Measurements from ENCODE around the gene KLHL15.

Gene KLHL15

DNA sequence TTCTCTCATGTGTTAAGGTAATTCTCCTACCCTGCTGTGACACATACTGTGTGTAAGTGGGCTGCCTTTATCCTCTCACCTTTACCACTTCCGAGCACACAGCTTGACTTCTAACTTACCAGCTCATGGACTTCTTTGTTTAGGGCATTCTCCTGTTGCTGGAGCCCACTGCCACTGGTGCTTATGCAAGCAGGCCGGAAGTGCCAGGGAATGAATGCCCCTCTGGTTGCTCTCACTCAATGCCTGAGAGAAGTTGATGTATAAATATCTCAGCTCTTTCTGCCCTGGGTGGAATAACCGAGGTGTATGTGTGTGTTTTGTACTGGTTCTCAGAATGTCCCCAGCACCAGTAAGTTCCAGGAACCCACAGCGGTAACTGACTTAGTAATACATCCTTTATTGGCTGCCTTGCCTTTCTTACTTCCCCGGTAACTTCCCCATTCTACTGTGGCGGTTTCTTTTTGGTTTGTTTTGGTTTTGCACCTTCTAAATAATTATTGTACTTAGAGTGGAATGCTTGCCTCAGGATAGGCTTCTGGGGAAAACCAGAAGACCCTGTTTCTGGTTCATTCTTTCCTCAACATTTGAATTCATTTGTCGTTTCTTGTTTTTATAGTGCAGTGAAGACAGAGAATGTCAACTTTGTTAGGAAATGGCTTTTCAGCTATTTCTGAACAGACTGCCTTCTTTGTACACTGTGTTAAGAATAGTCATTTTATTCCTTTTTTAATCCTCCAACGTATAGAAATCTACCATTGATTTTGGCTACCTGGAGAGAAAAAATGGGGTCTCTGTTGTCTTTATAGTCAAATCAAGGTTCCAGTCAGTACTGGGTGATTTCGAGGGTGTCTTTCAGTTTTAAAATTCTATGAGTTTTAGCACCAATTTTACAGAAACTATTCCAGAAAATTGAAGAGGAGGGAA, 73.7 kb downstream of the KLHL15 start:
- in situ Hi-C loops (cut with HindIII; ENCODE audit: low sequenced_read_pairs), result no loop called here

DNA sequence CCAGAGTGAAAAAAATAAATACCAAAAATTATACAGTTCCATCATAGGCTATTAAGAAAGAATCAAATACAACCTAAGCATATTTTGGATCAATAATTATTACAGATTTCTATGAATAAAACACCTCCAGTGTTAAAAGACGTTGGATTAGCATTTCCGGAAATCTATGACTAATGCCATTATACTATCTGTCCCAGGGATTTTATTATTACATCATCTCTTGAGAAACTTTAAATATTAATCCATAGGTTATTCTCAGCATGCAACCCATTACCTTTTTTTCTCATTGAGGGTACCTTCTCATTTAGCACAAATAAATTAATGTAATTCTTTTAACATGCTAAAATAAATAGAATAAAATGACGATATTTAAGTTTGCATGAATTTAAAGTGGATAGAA, 74.6 kb downstream of the KLHL15 start:
- in situ Hi-C loops (cut with HindIII; ENCODE audit: low sequenced_read_pairs), result no loop called here

- in situ Hi-C loops (cut with HindIII; ENCODE audit: low sequenced_read_pairs), result loop anchor here (5.0 kb wide), 1 partner anchor 47 kb away; no protein-coding TSS in a partner anchor
Measured at GRCh38 chrX:23945206-23945605, 81.8 kb downstream of the KLHL15 start.

GRCh38 chrX:23944234-23944633, 82.8 kb downstream of the KLHL15 start:
- in situ Hi-C loops (cut with HindIII; ENCODE audit: low sequenced_read_pairs), result no loop called here

- in situ Hi-C loops (cut with HindIII; ENCODE audit: low sequenced_read_pairs), result no loop called here
Measured at GRCh38 chrX:23939203-23939602, 87.8 kb downstream of the KLHL15 start.

GRCh38 chrX:23938690-23939089, 88.3 kb downstream of the KLHL15 start:
- in situ Hi-C loops (cut with HindIII; ENCODE audit: low sequenced_read_pairs), result no loop called here

DNA sequence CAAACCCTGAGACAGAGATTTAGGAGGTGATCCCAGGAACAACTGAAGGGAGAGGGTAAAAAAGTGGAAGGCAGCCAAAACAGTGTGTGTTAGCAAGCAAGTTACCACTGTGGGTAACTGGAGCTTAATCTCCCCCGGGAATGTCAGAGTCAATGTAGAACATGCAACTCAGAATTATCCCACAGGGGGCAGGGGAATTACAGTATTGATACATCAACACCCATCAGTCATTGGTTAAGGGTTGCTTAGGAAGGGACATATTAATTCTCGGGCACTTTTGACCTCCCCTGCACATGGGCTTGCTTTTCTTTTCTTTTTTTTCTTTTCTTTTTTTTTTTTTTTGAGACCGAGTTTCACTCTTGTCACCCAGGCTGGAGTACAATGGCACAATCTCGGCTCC, 89.9 kb downstream of the KLHL15 start:
- in situ Hi-C loops (cut with HindIII; ENCODE audit: low sequenced_read_pairs), result no loop called here

DNA sequence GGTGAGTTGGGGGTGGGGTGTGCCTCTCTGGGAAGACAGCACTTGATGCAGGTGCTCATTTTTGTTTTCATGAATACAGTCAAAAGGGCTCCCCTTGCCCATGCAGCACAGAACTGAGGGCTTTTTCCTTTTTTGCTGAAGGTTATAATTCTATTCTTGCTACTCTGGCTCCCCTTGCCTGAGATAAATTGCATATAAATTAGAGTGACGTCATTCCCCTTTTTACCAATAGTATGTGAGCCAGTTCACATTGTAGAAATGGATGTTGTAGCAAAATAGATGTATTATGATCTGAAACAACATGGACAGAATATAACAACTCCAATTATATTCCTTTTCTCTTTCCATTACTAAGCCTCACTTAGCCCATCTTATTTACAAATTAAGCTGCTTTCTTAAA, 90.8 kb downstream of the KLHL15 start:
- in situ Hi-C loops (cut with HindIII; ENCODE audit: low sequenced_read_pairs), result no loop called here

- in situ Hi-C loops (cut with HindIII; ENCODE audit: low sequenced_read_pairs), result no loop called here
Measured at GRCh38 chrX:23935106-23935505, 91.9 kb downstream of the KLHL15 start.
